Pericardium fibroblast (primary cell): Measurements from ENCODE around the gene C2orf72. TPM values are rescaled to one million over a fixed set of nuclear protein-coding genes. Genes with fewer than 3 reads are reported as not detected.

Experiments used
- total RNA-seq: library from RNA; depleted of rRNA; stranded (reverse); fragments of >200 nt; gene quantifications from 2 replicates; pipeline ENCODE4 v1.2.3, GENCODE V29; 2015

The C2orf72 gene
- total RNA-seq, result 0.09 and 0.70 TPM in 2 replicates

DNA sequence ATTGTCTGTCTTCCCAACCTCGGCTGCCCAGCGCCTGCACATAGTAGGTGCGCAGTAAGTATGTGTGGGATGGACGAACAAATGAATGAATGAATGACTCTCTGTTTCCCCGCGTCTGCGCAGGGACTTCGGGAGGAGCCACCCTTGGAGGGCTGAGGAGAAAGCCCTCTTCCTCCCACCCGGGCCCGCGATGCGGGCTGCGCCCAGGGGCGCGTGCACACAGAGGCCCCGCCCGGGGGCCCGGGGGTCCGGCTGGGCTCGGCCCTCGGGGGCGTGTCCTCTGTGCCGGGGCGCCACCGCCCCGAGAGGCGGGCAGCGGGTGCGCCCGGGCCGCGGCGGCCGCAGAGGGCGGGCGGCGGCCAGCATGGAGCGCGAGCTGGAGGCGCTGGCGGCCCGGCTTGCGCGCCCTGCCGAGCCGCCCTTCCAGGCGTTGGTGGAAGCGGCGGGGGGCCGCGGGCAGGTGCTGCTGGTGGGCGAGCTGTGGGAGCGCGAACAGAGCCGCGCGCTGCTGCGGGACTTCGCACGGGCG lies at the start of gene C2orf72:
Gene C2orf72, plus strand, starts transcription at position 322 of the 529 bp plus-strand sequence. Its CDS starts 43 bp downstream, at position 365.

DNA sequence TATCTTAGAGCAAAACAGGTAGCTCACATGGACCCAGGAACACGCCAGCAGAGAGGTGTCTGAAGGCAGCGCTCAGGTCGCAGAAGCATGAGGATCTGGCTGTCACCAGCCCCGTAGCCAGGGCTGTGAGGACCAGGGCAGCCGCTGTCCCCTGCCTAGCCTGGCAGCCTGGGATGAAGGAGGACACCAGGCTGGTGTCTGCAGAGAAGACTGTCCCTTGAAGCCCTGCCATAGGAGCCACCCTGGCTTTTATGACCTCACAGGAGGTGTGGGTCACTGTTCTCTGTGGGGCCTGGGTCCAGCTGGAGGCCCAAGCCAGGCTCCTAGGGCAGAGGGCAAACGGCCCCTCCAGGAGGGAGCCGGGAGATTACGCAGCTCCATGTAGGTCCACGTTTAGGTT lies 41.5 kb upstream of the C2orf72 start, which contains the start of gene SPATA3:
Gene SPATA3, plus strand, starts transcription at position 301 of the 400 bp plus-strand sequence. CDS start 113 bp downstream, outside the sequence.

DNA sequence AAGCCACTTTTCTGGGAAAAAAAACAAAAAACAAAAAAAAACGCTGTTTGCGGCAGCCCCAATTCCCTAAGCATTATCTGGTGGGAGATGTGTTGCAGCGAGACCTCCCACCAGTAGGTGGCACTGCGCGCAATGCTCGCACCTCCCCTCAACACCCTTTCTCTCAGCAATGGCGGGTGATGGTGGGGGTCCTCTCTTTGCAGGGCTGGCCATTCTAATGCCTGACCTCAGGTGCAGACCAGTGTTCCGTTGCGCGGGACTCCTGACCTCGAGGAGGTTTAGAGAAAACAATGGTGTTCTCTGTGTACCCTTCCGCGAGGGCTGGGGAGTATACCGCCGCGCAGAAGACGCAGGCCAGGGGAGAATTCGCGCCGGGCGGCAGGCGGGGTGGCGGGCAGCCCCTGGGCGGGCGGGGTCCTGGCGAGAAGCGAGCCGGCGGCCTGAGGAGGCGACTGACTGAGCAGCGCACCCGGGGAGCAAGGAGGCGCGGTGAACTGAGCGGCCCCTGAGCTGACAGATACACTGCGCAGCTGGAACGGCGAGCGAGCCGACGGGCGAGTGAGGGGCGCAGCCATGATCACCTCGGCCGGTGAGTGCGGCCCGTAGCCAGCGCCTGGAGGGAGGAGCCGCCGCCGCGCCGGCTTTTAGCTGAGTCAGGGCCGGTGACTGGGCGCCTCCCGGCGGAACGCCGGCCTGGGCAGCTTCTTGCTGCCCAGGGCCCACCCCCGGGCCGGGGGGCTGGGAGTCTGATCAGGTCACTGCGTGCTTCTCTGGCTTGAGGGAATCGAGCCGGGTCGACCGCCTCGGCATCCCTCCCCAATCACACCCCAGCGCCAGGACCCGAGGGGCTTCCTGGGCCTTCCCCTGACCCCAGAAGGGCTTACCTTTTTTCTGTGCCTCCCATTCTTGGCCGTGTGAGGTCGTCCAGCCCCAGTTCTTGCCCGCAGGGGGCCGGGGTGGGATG lies 19.4 kb downstream of the C2orf72 start, which contains the start of gene PSMD1:
Gene PSMD1, plus strand, starts transcription at position 415 of the 964 bp plus-strand sequence. Its CDS starts 159 bp downstream, at position 574.

Other genes starting within 250 kb of the C2orf72 start
- 127 and 220 TPM in 2 replicates for gene ITM2C, start 172.6 kb upstream of the C2orf72 start, total RNA-seq
- gene GPR55, start 112.3 kb upstream of the C2orf72 start, total RNA-seq, result not detected in 2 replicates
- gene SPATA3, start 41.4 kb upstream of the C2orf72 start, total RNA-seq, result not detected in 2 replicates
- 42.7 and 55.0 TPM in 2 replicates for gene PSMD1, start 19.3 kb downstream of the C2orf72 start, total RNA-seq
- gene HTR2B, start 87.5 kb downstream of the C2orf72 start, total RNA-seq, result 6.9 and 8.0 TPM in 2 replicates
- 21.1 and 28.0 TPM in 2 replicates for gene ARMC9, start 161.1 kb downstream of the C2orf72 start, total RNA-seq